HUES64 (cell line): Measurements from ENCODE around the gene SOD1.

Experiments used
- H3K27ac ChIP-seq: 2 replicates; pipeline ENCODE4 v1.7.0; 2013; ENCODE audit warnings: low read depth, low read length, inconsistent platforms
- H3K27me3 ChIP-seq: 2 replicates; pipeline ENCODE4 v1.6.1; 2013; ENCODE audit warnings: mild to moderate bottlenecking, low read length; ENCODE audit not compliant: insufficient read depth
- H3K36me3 ChIP-seq: 2 replicates; pipeline ENCODE4 v1.6.1; 2013; ENCODE audit warnings: mild to moderate bottlenecking, low read length; ENCODE audit not compliant: insufficient read depth
- H3K4me1 ChIP-seq: 2 replicates; pipeline ENCODE4 v1.6.1; 2013; ENCODE audit warnings: mild to moderate bottlenecking, low read length, moderate library complexity; ENCODE audit not compliant: insufficient read depth
- H3K4me3 ChIP-seq: 2 replicates; pipeline ENCODE4 v1.5.1; 2013; ENCODE audit warnings: mild to moderate bottlenecking, low read length, moderate library complexity
- H3K9ac ChIP-seq: 2 replicates; pipeline ENCODE4 v1.6.1; 2013; ENCODE audit warnings: mild to moderate bottlenecking, low read depth, low read length
- H3K9me3 ChIP-seq: 2 replicates; pipeline ENCODE4 v1.6.1; 2013; ENCODE audit warnings: low read depth, low read length; ENCODE audit not compliant: insufficient read depth
- WGBS: fragments of 150-250, 120-280 bp; methylation state at CpG from one replicate; pipeline ENCODE4 v1.1.7; 2013; ENCODE audit warnings: missing lambda C conversion rate; 5-methylcytosine and 5-hydroxymethylcytosine counted together

Gene SOD1

GRCh38 chr21:31710586-31710985 lies 51.1 kb downstream of the SOD1 start:
- Histone ChIP-seq H3K27me3 (no peaks in the 10 kb centered on the region), H3K4me3 (no peak overlapping the region), H3K27ac (no peak overlapping the region), H3K9ac (no peak overlapping the region), H3K4me1 (peaks cover 40% of the 10 kb centered on the region), H3K36me3 (peaks cover 10% of the 10 kb centered on the region; the same call in 1 of the 2 replicates), H3K9me3 (no peaks in the 10 kb centered on the region)
- 100% methylated on average over 1 of the region's 1 CpG for WGBS

- Histone ChIP-seq H3K4me1 (peaks cover 44% of the 10 kb centered on the region), H3K9ac (no peak overlapping the region), H3K4me3 (no peak overlapping the region), H3K36me3 (peaks cover 3% of the 10 kb centered on the region; the same call in 1 of the 2 replicates), H3K9me3 (no peaks in the 10 kb centered on the region), H3K27ac (no peak overlapping the region), H3K27me3 (no peaks in the 10 kb centered on the region)
- 100% methylated on average over 1 of the region's 1 CpG for WGBS
Measured at GRCh38 chr21:31711326-31711725, 51.8 kb downstream of the SOD1 start.

- Histone ChIP-seq H3K27me3 (no peaks in the 10 kb centered on the region), H3K9me3 (no peaks in the 10 kb centered on the region), H3K27ac (no peak overlapping the region), H3K9ac (no peak overlapping the region), H3K4me1 (peaks cover 44% of the 10 kb centered on the region), H3K36me3 (no peaks in the 10 kb centered on the region), H3K4me3 (no peak overlapping the region)
- WGBS = 100% methylated on average over 1 of the region's 1 CpG
Measured at GRCh38 chr21:31711745-31712285, 52.3 kb downstream of the SOD1 start.

- no peak overlapping the region for H3K9ac ChIP-seq
- no peaks in the 10 kb centered on the region for H3K36me3 ChIP-seq
- no peaks in the 10 kb centered on the region for H3K27me3 ChIP-seq
- no peaks in the 10 kb centered on the region for H3K9me3 ChIP-seq
- H3K4me1 ChIP-seq = peaks cover 50% of the 10 kb centered on the region
- H3K4me3 ChIP-seq = no peak overlapping the region
- 93% methylated on average over 3 of the region's 3 CpGs for WGBS
- H3K27ac ChIP-seq = no peak overlapping the region
Measured at GRCh38 chr21:31713115-31713514, 53.6 kb downstream of the SOD1 start.

GRCh38 chr21:31713973-31714740 lies 54.7 kb downstream of the SOD1 start:
- Histone ChIP-seq H3K9me3 (no peaks in the 10 kb centered on the region), H3K36me3 (no peaks in the 10 kb centered on the region), H3K27ac (no peak overlapping the region), H3K4me3 (no peak overlapping the region), H3K9ac (no peak overlapping the region), H3K4me1 (peaks cover 47% of the 10 kb centered on the region), H3K27me3 (no peaks in the 10 kb centered on the region)
- 68% methylated on average over 4 of the region's 5 CpGs for WGBS

- H3K4me1 ChIP-seq = peaks cover 43% of the 10 kb centered on the region
- 82% methylated on average over 5 of the region's 5 CpGs for WGBS
- H3K4me3 ChIP-seq = no peak overlapping the region
- no peaks in the 10 kb centered on the region for H3K36me3 ChIP-seq
- H3K9ac ChIP-seq = no peak overlapping the region
- no peaks in the 10 kb centered on the region for H3K9me3 ChIP-seq
- H3K27ac ChIP-seq = no peak overlapping the region
- H3K27me3 ChIP-seq = no peaks in the 10 kb centered on the region
Measured at GRCh38 chr21:31714741-31715365, 55.4 kb downstream of the SOD1 start.

- no peak overlapping the region for H3K4me3 ChIP-seq
Measured at GRCh38 chr21:31716106-31716505, 56.6 kb downstream of the SOD1 start.

More at GRCh38 chr21:31716106-31716505, 56.6 kb downstream of the SOD1 start:
- no peaks in the 10 kb centered on the region for H3K27me3 ChIP-seq
- H3K9ac ChIP-seq = no peak overlapping the region
- no peaks in the 10 kb centered on the region for H3K9me3 ChIP-seq
- 100% methylated on average over 1 of the region's 2 CpGs for WGBS
- peaks cover 39% of the 10 kb centered on the region for H3K4me1 ChIP-seq
- H3K36me3 ChIP-seq = no peaks in the 10 kb centered on the region
- H3K27ac ChIP-seq = no peak overlapping the region; the same call in 1 of the 2 replicates
